HEK293 (cell line): ENCODE results near the gene GAREM1.
A peak's percentile ranks its signal among the peaks of the same experiment; 100 is the strongest.

Experiments
- CTCF ChIA-PET: fragments of 350-600 bp; formaldehyde crosslinking; extraction: SDS; loops from one replicate; lab custom pipeline; 2021; ENCODE audit warnings: antibody characterized with exemption; lab: Yijun Ruan, JAX
- POLR2A ChIA-PET: fragments of 300-600 bp; formaldehyde crosslinking; extraction: SDS; loops from one replicate; lab custom pipeline; 2020; ENCODE audit warnings: antibody characterized with exemption, inconsistent platforms; lab: Yijun Ruan, JAX
- H3K27ac ChIP-seq: fragments of 200-500 bp; sonication (Bioruptor generic); 2 replicates; pipeline ENCODE4 v1.5.1; 2014; ENCODE audit warnings: low read depth, low read length, control low read depth, inconsistent platforms; ENCODE audit errors: extremely low read depth
- H3K36me3 ChIP-seq, 2 experiments: fragments of 200-500 bp in 1 of 2; sonication (Bioruptor generic) in 1 of 2; 1 replicate in 1 of 2; 2 replicates in 1 of 2; pipeline ENCODE4 v1.5.1; 2014 to 2017; ENCODE audit warnings: inconsistent platforms in 2 of 2, low read length in 2 of 2; ENCODE audit not compliant: control insufficient read depth in 2 of 2, insufficient read depth in 1 of 2
- H3K4me1 ChIP-seq: fragments of 200-500 bp; sonication (Bioruptor generic); 2 replicates; pipeline ENCODE4 v1.5.1; 2014; ENCODE audit warnings: mild to moderate bottlenecking, low read length, inconsistent platforms; ENCODE audit not compliant: control insufficient read depth, insufficient read depth
- H3K4me3 ChIP-seq: 2 replicates; pipeline ENCODE4 v1.5.1; 2011; ENCODE audit warnings: low read depth, mild to moderate bottlenecking, control low read depth, low read length, moderate library complexity
- H3K9me3 ChIP-seq: fragments of 200-500 bp; sonication (Bioruptor generic); 2 replicates; pipeline ENCODE4 v1.5.1; 2014; ENCODE audit warnings: low read depth, low read length, inconsistent platforms; ENCODE audit not compliant: control insufficient read depth, insufficient read depth
- FEZF1 ChIP-seq: fragments of 450-650 bp; formaldehyde crosslinking; IDR thresholded peaks from 2 replicates; pipeline ENCODE4 v1.5.1; 2016; ENCODE audit warnings: missing biosample characterization, missing genetic modification characterization
- GLI4 ChIP-seq: fragments of 450-650 bp; formaldehyde crosslinking; IDR thresholded peaks from 2 replicates; pipeline ENCODE4 v1.5.1; 2016; ENCODE audit warnings: missing biosample characterization, missing genetic modification characterization
- IKZF3 ChIP-seq: fragments of 450-650 bp; IDR thresholded peaks from 2 replicates; pipeline ENCODE4 v1.5.0; 2018; ENCODE audit warnings: missing biosample characterization, mild to moderate bottlenecking, missing genetic modification characterization, moderate library complexity
- KLF10 ChIP-seq: fragments of 450-650 bp; IDR thresholded peaks from 2 replicates; pipeline ENCODE4 v1.5.1; 2018; ENCODE audit warnings: missing biosample characterization, mild to moderate bottlenecking, missing genetic modification characterization
- KLF9 ChIP-seq: fragments of 450-650 bp; formaldehyde crosslinking; IDR thresholded peaks from 2 replicates; pipeline ENCODE4 v1.5.1; 2016; ENCODE audit warnings: missing biosample characterization, missing genetic modification characterization, low read depth
- SCRT2 ChIP-seq: fragments of 450-650 bp; formaldehyde crosslinking; IDR thresholded peaks from 2 replicates; pipeline ENCODE4 v1.5.1; 2016; ENCODE audit warnings: missing biosample characterization, missing genetic modification characterization
- ZBTB1 ChIP-seq: fragments of 450-650 bp; formaldehyde crosslinking; IDR thresholded peaks from 2 replicates; pipeline ENCODE4 v1.5.1; 2016; ENCODE audit warnings: missing biosample characterization, missing genetic modification characterization
- ZBTB7A ChIP-seq: fragments of 450-650 bp; formaldehyde crosslinking; IDR thresholded peaks from 2 replicates; pipeline ENCODE4 v1.5.1; 2016; ENCODE audit warnings: low read depth, missing biosample characterization, missing genetic modification characterization
- ZEB2 ChIP-seq: fragments of 450-650 bp; formaldehyde crosslinking; IDR thresholded peaks from 2 replicates; pipeline ENCODE4 v1.5.1; 2016; ENCODE audit warnings: missing biosample characterization, missing genetic modification characterization
- ZNF112 ChIP-seq: fragments of 450-650 bp; formaldehyde crosslinking; IDR thresholded peaks from 2 replicates; pipeline ENCODE4 v1.5.0; 2017; ENCODE audit warnings: missing biosample characterization, missing genetic modification characterization
- ZNF169 ChIP-seq: fragments of 450-650 bp; formaldehyde crosslinking; IDR thresholded peaks from 2 replicates; pipeline ENCODE4 v1.5.1; 2016; ENCODE audit warnings: missing biosample characterization, missing genetic modification characterization
- ZNF19 ChIP-seq: fragments of 450-650 bp; formaldehyde crosslinking; IDR thresholded peaks from 2 replicates; pipeline ENCODE4; 2016; ENCODE audit warnings: missing biosample characterization, missing genetic modification characterization, low read depth
- ZNF391 ChIP-seq: fragments of 450-650 bp; formaldehyde crosslinking; IDR thresholded peaks from 2 replicates; pipeline ENCODE4 v1.5.1; 2016; ENCODE audit warnings: low read depth, missing biosample characterization, missing genetic modification characterization, borderline replicate concordance
- ZNF404 ChIP-seq: fragments of 450-650 bp; formaldehyde crosslinking; IDR thresholded peaks from 2 replicates; pipeline ENCODE4 v1.5.1; 2017; ENCODE audit warnings: missing biosample characterization, missing genetic modification characterization
- ZNF423 ChIP-seq: fragments of 450-650 bp; formaldehyde crosslinking; IDR thresholded peaks from 2 replicates; pipeline ENCODE4 v1.5.1; 2016; ENCODE audit warnings: missing biosample characterization, missing genetic modification characterization
- ZNF510 ChIP-seq: fragments of 450-650 bp; formaldehyde crosslinking; IDR thresholded peaks from 2 replicates; pipeline ENCODE4 v1.5.1; 2018; ENCODE audit warnings: mild to moderate bottlenecking, missing genetic modification characterization, missing biosample characterization; ENCODE audit not compliant: insufficient replicate concordance
- ZNF776 ChIP-seq: fragments of 450-650 bp; formaldehyde crosslinking; IDR thresholded peaks from 2 replicates; pipeline ENCODE4 v1.5.0; 2017; ENCODE audit warnings: missing biosample characterization, missing genetic modification characterization, borderline replicate concordance
- TF ChIP-seq, protein P1 (sequence below): fragments of 450-650 bp; formaldehyde crosslinking; IDR thresholded peaks from 2 replicates; pipeline ENCODE4 v1.5.1; 2016; ENCODE audit warnings: missing biosample characterization, missing genetic modification characterization
- TF ChIP-seq, protein P2 (sequence below): sonication (generic); formaldehyde crosslinking; IDR thresholded peaks from 2 replicates; pipeline ENCODE4 v1.8.1; 2022; ENCODE audit warnings: mild to moderate bottlenecking, moderate library complexity, missing genetic modification reagents
- TF ChIP-seq, protein P3 (sequence below): fragments of 450-650 bp; formaldehyde crosslinking; IDR thresholded peaks from 2 replicates; pipeline ENCODE4 v1.5.1; 2016; ENCODE audit warnings: missing biosample characterization, missing genetic modification characterization

GAREM1 gene

DNA sequence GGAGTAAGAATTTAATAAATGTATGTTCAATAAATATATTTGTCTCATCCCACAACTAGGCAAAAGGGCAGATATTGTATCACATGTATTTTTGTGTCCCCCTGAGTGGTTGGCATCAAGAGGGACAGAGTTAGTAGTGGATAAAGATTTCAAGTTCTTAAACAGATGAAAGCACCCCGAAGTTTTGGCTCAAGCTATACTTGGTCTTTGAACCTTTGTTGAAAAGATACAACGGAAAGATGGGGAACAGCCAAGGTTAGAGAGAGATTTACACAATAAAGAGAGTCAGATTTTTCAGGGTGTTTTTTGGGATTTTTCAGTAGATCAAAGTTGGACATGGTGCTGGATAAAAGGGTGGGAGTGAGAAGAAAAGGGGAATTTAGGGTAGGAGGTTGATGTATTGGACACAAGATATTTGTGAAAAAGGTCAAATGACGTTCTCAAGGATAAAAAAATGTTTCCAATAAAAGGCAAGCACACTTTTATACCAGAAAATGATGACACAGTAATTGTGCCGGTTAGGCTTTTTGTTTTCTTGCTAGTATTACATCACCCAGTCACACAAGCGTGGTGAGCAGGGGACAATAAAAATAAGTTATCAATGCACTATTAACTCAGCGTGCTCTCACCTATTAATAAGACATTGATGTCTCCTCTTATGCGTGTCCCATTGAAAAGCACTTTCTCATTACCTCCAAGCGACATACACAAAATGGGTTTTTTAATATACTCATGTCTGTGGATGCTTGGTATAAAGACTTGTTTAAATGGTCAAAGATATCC is 221.3 kb downstream of the GAREM1 start:
- no peaks in the 10 kb centered on the region for H3K36me3 ChIP-seq
- 0 out of 2 replicates have a peak, but pooled peaks have one; percentile 33 for TF ChIP-seq FEZF1 (tag by site-specific recombination)
- TF ChIP-seq ZEB2 (tag by site-specific recombination) = no peak
- TF ChIP-seq ZBTB7A = no peak
- TF ChIP-seq ZNF510 (tag by site-specific recombination) = no peak
- TF ChIP-seq, all 188 proteins: peak for 1
- ChIA-PET POLR2A (no interaction called here), CTCF (interaction anchor here (0.5 to 1.0 kb wide), 3 partner anchors 28 to 1932 kb away, joined by 3 read pairs; partner anchors contain the start of gene GAREM1)
- no peak overlapping the region for H3K4me3 ChIP-seq
- H3K27ac ChIP-seq = no peak overlapping the region
- no peaks in the 10 kb centered on the region for H3K9me3 ChIP-seq
- no peaks in the 10 kb centered on the region for H3K4me1 ChIP-seq

DNA sequence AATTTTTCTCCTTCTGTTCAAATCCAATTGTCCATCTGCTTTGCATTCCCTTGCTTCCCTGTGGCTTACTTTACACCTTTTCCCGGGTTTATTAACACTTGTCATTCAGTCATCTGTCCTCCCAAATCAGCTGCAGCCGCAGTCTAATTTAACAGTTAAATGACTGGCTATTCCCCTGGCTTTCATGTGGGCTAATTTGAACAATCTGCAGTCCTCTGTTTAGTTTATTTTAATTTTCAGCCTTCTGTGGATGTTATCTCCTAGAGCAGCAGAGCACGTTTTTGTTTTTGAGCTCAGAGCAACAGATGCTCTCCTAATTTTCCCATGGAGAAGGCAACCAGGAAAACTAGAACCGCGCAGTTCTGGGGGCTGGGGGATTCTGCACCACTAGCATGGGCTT is 225.8 kb downstream of the GAREM1 start:
- POLR2A ChIA-PET = no interaction called here
- TF ChIP-seq KLF9 (tag by site-specific recombination) (no peak), SCRT2 (tag by site-specific recombination) (no peak), ZBTB1 (tag by site-specific recombination) (no peak), ZNF776 (tag by site-specific recombination) (no peak), ZNF112 (tag by site-specific recombination) (no peak), GLI4 (tag by site-specific recombination) (no peak), ZNF423 (tag by site-specific recombination) (no peak), ZNF391 (no peak), KLF10 (tag by site-specific recombination) (no peak), ZNF169 (no peak), IKZF3 (tag by site-specific recombination) (no peak), ZNF404 (tag by site-specific recombination) (no peak), ZNF19 (no peak)
- TF ChIP-seq, protein P1, sequence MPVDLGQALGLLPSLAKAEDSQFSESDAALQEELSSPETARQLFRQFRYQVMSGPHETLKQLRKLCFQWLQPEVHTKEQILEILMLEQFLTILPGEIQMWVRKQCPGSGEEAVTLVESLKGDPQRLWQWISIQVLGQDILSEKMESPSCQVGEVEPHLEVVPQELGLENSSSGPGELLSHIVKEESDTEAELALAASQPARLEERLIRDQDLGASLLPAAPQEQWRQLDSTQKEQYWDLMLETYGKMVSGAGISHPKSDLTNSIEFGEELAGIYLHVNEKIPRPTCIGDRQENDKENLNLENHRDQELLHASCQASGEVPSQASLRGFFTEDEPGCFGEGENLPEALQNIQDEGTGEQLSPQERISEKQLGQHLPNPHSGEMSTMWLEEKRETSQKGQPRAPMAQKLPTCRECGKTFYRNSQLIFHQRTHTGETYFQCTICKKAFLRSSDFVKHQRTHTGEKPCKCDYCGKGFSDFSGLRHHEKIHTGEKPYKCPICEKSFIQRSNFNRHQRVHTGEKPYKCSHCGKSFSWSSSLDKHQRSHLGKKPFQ (tag by site-specific recombination) = no peak
- TF ChIP-seq, protein P2, sequence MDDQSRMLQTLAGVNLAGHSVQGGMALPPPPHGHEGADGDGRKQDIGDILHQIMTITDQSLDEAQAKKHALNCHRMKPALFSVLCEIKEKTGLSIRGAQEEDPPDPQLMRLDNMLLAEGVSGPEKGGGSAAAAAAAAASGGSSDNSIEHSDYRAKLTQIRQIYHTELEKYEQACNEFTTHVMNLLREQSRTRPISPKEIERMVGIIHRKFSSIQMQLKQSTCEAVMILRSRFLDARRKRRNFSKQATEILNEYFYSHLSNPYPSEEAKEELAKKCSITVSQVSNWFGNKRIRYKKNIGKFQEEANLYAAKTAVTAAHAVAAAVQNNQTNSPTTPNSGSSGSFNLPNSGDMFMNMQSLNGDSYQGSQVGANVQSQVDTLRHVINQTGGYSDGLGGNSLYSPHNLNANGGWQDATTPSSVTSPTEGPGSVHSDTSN (CRISPR knock-in tag) = no peak
- TF ChIP-seq, protein P3, sequence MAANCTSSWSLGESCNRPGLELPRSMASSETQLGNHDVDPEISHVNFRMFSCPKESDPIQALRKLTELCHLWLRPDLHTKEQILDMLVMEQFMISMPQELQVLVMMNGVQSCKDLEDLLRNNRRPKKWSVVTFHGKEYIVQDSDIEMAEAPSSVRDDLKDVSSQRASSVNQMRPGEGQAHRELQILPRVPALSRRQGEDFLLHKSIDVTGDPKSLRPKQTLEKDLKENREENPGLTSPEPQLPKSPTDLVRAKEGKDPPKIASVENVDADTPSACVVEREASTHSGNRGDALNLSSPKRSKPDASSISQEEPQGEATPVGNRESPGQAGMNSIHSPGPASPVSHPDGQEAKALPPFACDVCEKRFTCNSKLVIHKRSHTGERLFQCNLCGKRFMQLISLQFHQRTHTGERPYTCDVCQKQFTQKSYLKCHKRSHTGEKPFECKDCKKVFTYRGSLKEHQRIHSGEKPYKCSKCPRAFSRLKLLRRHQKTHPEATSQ (tag by site-specific recombination) = no peak
- CTCF ChIA-PET = no interaction called here
- H3K4me1 ChIP-seq = no peaks in the 10 kb centered on the region
- H3K4me3 ChIP-seq = no peak overlapping the region
- H3K27ac ChIP-seq = no peak overlapping the region
- no peaks in the 10 kb centered on the region for H3K36me3 ChIP-seq
- H3K9me3 ChIP-seq = no peaks in the 10 kb centered on the region
